Measurements from ENCODE around the gene SELENBP1. TPM values are rescaled to one million over a fixed set of nuclear protein-coding genes. Genes with fewer than 3 reads are reported as not detected.

Gene SELENBP1
- total and polyA plus RNA-seq, 9 of the 15 experiments (the other 6 are each of a cell fraction or from before 2014, with no cell fraction given): 25.8 to 81.2 (median 47.1) TPM

DNA sequence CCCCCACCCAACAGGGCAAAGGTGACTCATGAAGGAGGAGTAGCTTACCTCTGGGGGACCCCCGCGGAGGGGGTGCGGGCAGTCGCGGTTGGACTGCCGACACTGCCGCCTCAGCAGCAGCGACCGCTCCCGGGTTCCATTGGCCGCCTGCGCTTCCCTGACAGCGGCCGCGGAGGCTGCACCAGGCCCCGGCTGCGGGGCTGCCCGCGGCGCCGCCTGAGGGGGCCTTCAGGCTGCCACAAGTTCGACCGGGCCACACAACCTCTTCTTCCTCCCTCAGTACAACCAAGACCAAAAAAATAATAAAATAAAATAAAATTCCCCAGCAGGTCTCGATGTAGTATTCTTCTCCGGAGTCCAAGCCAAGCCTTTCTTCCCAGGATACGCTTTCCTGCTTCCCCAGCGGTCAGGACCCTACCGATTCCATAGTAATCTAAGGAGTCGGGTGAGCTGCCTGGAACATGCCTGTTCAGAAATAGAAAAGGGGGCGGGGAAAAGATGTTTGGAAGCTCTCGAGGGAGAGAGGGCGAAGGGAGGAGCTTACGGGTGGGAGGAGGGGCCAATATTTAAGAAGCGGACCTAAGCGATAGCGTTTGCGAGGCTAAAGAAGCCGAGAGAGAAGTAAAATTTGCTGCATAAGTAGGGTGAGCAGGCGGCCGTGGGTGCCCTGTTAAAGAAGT is 45.1 kb downstream of the SELENBP1 start, which contains the start of gene PI4KB (continued):
- TF ChIP-seq, protein P1, sequence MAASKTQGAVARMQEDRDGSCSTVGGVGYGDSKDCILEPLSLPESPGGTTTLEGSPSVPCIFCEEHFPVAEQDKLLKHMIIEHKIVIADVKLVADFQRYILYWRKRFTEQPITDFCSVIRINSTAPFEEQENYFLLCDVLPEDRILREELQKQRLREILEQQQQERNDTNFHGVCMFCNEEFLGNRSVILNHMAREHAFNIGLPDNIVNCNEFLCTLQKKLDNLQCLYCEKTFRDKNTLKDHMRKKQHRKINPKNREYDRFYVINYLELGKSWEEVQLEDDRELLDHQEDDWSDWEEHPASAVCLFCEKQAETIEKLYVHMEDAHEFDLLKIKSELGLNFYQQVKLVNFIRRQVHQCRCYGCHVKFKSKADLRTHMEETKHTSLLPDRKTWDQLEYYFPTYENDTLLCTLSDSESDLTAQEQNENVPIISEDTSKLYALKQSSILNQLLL (CRISPR knock-in tag; IDR thresholded peaks at IDR 0.05; ENCODE audit: borderline replicate concordance): no peak
- TF ChIP-seq RAD51 (IDR thresholded peaks at IDR 0.05; ENCODE audit: borderline replicate concordance, low read depth): no peak
- TF ChIP-seq HDAC1 (IDR thresholded peaks at IDR 0.05): no peak
- TF ChIP-seq GTF2E2 (tag; IDR thresholded peaks at IDR 0.05): peak; percentile 69; the same call in 1 of the 2 replicates
- no peak for TF ChIP-seq CXXC5 (CRISPR knock-in tag; IDR thresholded peaks at IDR 0.05)
- no peak for TF ChIP-seq ARHGAP35 (IDR thresholded peaks at IDR 0.05; ENCODE audit: partially characterized antibody)
- no peak for TF ChIP-seq ETS2 (tag; IDR thresholded peaks at IDR 0.05; ENCODE audit: borderline replicate concordance, poor library complexity, severe bottlenecking)
- no peak for TF ChIP-seq ZNF766 (CRISPR knock-in tag; conservative IDR thresholded peaks at IDR 0.05)
- TF ChIP-seq SIRT6 (IDR thresholded peaks at IDR 0.05; ENCODE audit: low read depth, low read length): no peak
- TF ChIP-seq SRSF7 (optimal IDR thresholded peaks at IDR 0.05; ENCODE audit: low read depth, low read length): no peak
- no peak for TF ChIP-seq HNRNPUL1 (IDR thresholded peaks at IDR 0.05; ENCODE audit: low read length)
- TF ChIP-seq EWSR1 (IDR thresholded peaks at IDR 0.05; ENCODE audit: borderline replicate concordance, low read depth, partially characterized antibody): no peak
- TF ChIP-seq JUND (IDR thresholded peaks at IDR 0.05; ENCODE audit: borderline replicate concordance, low read depth, low read length): 0 out of 2 replicates have a peak, but pooled peaks have one; percentile 1
- TF ChIP-seq JUND (tag; IDR thresholded peaks at IDR 0.05; ENCODE audit: borderline replicate concordance, low read depth, low read length): no peak
- TF ChIP-seq, protein P2, sequence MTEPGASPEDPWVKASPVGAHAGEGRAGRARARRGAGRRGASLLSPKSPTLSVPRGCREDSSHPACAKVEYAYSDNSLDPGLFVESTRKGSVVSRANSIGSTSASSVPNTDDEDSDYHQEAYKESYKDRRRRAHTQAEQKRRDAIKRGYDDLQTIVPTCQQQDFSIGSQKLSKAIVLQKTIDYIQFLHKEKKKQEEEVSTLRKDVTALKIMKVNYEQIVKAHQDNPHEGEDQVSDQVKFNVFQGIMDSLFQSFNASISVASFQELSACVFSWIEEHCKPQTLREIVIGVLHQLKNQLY (CRISPR knock-in tag; conservative IDR thresholded peaks at IDR 0.05): no peak
- 0 out of 2 replicates have a peak, but pooled peaks have one; percentile 37 for TF ChIP-seq FOSL1 (tag; conservative IDR thresholded peaks at IDR 0.05)
- TF ChIP-seq, protein P3, sequence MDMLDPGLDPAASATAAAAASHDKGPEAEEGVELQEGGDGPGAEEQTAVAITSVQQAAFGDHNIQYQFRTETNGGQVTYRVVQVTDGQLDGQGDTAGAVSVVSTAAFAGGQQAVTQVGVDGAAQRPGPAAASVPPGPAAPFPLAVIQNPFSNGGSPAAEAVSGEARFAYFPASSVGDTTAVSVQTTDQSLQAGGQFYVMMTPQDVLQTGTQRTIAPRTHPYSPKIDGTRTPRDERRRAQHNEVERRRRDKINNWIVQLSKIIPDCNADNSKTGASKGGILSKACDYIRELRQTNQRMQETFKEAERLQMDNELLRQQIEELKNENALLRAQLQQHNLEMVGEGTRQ (CRISPR knock-in tag; IDR thresholded peaks at IDR 0.05): no peak
- no peak for TF ChIP-seq ZNF445 (CRISPR knock-in tag; IDR thresholded peaks at IDR 0.05; ENCODE audit: low read depth)
- TF ChIP-seq, protein P4, sequence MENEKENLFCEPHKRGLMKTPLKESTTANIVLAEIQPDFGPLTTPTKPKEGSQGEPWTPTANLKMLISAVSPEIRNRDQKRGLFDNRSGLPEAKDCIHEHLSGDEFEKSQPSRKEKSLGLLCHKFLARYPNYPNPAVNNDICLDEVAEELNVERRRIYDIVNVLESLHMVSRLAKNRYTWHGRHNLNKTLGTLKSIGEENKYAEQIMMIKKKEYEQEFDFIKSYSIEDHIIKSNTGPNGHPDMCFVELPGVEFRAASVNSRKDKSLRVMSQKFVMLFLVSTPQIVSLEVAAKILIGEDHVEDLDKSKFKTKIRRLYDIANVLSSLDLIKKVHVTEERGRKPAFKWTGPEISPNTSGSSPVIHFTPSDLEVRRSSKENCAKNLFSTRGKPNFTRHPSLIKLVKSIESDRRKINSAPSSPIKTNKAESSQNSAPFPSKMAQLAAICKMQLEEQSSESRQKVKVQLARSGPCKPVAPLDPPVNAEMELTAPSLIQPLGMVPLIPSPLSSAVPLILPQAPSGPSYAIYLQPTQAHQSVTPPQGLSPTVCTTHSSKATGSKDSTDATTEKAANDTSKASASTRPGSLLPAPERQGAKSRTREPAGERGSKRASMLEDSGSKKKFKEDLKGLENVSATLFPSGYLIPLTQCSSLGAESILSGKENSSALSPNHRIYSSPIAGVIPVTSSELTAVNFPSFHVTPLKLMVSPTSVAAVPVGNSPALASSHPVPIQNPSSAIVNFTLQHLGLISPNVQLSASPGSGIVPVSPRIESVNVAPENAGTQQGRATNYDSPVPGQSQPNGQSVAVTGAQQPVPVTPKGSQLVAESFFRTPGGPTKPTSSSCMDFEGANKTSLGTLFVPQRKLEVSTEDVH (IDR thresholded peaks at IDR 0.05; ENCODE audit: low read depth, partially characterized antibody): no peak
- TF ChIP-seq ZNF134 (CRISPR knock-in tag; conservative IDR thresholded peaks at IDR 0.05): no peak
- TF ChIP-seq ELF1 (tag; IDR thresholded peaks at IDR 0.05): peak; percentile 57; the same call in 1 of the 2 replicates
- no peak for TF ChIP-seq WHSC1 (IDR thresholded peaks at IDR 0.05; ENCODE audit: low read length)
- peak; percentile 45 for TF ChIP-seq SAP30 (IDR thresholded peaks at IDR 0.05; ENCODE audit: borderline replicate concordance, insufficient read depth, low read depth, low read length, poor library complexity, severe bottlenecking)
